GM21619 (cell line): ENCODE data around the gene RTCB.
"Not testable (repeated sequence)": the region's sequence is repeated elsewhere in the genome, so short reads cannot be mapped to it uniquely, and the experiment has no call there.

Source experiments
- ATAC-seq: cut with Tn5 transposase; IDR thresholded peaks from one replicate; pipeline ENCODE4 v1.9.1; 2021; ENCODE audit not compliant: unreplicated experiment

Gene RTCB

DNA sequence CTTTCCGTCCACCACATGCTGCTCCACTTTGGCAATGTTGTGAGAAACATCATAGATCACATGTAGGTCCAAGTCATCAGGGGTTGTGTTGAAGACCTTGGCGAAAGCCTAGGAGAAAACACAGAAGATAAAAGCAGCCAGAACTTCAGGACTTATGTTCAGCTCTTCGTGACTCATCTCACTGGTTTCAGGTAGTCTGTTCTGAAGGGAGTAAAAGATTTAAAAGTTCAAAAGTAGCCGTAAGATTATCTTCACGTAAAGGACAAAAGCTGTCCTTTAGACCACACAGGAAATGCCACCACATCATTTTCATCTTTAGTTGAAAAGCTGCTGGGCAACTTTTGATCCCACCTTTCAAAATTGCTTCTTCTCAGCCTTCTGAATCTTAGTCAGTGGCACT, 16.9 kb downstream of the RTCB start:
- no peak for ATAC-seq

GRCh38 chr22:32389685-32390084, 22.4 kb downstream of the RTCB start:
- no peak for ATAC-seq

GRCh38 chr22:32385681-32386080, 26.4 kb downstream of the RTCB start:
- no peak for ATAC-seq

DNA sequence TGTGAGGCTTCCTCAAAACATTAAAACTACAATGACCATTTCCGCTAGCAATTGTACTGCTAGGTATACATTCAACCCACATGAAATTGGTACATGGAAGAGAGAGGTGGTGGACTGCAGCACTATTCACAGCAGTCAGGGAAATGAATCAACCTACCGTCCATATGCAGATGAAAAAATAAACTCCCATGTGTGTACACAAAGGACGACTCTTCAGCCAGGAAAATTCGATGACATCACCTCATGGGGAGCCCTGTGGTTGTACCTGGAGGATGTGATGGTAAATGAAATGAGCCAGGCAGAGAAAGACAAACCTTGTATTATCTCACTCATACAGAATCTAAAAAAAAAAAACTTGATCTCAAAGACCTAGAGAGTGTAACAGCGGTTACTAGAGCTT, 31.1 kb downstream of the RTCB start:
- ATAC-seq = no peak

- ATAC-seq = no peak
Measured at GRCh38 chr22:32378707-32379272, 33.3 kb downstream of the RTCB start.

DNA sequence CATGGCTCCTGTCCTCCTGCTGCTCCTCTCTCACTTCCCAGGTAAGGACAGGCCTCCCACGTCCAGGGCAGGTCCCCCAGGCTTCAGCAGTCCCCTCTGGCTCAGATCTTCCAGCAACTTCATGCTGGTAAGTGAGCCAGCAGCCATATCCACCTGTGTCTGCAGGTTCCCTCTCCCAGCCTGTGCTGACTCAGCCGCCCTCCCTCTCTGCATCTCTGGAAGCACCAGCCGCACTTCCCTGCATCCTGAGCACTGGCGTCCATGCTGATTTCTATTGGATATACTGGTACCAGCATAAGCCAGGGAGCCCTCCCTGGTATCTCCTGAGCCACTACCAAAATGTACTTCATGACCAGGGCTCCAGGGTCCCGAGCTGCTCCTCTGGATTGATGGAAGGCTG, 35.4 kb downstream of the RTCB start:
- ATAC-seq = no peak

GRCh38 chr22:32375678-32376450, 36.2 kb downstream of the RTCB start:
- ATAC-seq = no peak

- no peak for ATAC-seq
Measured at GRCh38 chr22:32364210-32364609, 47.8 kb downstream of the RTCB start.

- ATAC-seq = no peak
Measured at GRCh38 chr22:32361257-32361656, 50.8 kb downstream of the RTCB start.

GRCh38 chr22:32360096-32360495, 52.0 kb downstream of the RTCB start:
- not testable (repeated sequence) for ATAC-seq

GRCh38 chr22:32357567-32357966, 54.5 kb downstream of the RTCB start, which contains the start of gene RFPL3:
TSS of gene RFPL3 (plus strand) at chr22:32357867. CDS start at chr22:32358072, 205 bp downstream.
- not testable (repeated sequence) for ATAC-seq

GRCh38 chr22:32355760-32356159, 56.3 kb downstream of the RTCB start:
- no peak for ATAC-seq

DNA sequence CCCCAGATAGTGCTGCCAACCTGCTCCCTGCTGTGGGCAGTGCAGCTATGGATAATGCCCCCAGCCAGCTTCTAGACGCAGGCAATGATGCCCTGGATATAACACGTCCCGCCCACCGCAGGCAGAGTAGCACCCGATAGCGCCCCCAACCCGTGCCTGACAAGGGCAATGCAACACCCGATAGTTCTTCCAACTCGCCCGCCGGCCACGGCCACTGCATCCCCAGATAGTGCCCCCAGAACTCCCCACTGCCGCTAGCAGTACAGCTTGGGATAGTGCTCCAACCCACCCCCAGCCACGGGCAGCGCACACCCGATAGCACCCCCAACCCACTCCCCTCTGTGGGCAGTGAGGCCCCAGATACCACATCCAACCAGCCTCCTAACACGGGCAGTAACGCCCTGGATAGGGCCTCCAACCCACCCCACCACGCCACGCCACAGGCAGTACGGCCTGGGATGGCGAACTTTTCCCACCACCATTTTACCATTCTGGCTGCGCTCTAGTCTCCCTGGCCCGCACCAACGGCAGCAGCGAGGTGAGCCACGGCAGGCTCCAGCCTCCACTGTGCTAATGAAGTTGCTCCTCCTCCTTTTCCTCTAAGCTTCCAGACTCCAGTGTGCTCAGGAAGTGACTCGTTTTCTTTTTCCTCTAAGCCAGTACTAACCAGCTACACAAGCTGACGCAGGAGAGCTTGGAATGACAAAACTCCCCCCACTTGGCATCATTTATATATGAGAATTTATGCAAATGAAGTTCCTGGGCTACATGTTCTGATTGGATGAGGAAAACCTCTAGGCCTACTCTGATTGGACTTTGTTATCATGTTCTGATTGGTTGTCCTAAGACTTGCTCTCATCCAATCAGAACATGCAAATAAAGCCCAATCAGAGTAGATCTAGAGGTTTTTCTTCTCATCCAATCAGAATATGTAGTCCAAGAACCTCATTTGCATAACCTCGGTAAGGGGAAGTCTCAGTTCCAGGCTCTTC, 57.4 kb downstream of the RTCB start:
- ATAC-seq = no peak

DNA sequence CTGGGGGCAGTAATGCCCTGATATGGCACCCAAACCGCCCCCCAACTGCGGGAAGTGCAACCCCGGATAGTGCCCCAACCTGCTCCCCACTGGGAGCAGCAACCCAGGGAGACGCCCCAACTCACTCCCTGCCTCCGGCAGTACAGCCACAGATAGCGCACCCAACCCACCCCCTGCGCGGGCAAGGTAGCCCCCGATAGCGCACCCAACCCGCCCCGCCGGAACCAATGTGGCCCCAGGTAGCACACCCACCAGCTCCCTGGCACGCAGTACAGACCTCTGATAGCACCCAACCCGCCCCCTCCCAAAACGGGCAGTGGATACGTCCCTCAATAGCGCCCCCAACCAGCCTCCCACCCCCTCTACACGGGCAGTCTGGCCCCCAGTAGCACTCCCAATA, 58.2 kb downstream of the RTCB start:
- no peak for ATAC-seq

- ATAC-seq = no peak
Measured at GRCh38 chr22:32353292-32353691, 58.8 kb downstream of the RTCB start.

- no peak for ATAC-seq
Measured at GRCh38 chr22:32352681-32353080, 59.4 kb downstream of the RTCB start.

GRCh38 chr22:32351875-32352274, 60.2 kb downstream of the RTCB start:
- not testable (repeated sequence) for ATAC-seq

GRCh38 chr22:32348031-32348611, 63.9 kb downstream of the RTCB start:
- ATAC-seq = no peak

GRCh38 chr22:32343941-32344340, 68.1 kb downstream of the RTCB start:
- no peak for ATAC-seq

DNA sequence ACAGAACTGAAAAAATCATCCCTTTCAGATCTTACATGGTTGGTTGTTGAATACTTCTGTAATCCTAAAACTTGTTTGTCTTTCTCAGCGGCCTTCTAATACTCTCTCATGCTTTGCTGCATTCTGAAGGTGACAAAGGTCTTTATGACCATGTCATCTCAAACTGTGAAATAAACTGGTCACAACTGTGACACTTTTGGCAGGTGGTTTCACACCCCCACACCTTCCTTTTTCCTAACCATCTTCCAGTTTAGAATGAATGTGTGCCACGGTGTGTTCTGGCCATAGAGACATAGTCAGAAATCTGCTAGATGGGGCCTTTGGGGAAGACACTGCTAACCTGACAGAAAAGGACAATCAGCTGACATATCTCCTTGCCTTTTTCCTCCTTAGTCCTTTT, 69.1 kb downstream of the RTCB start:
- no peak for ATAC-seq

GRCh38 chr22:32341122-32341740, 70.8 kb downstream of the RTCB start:
- ATAC-seq = no peak
